HepG2 (cell line): ENCODE results near the gene ADCY9. TPM values are rescaled to one million over a fixed set of nuclear protein-coding genes. Genes with fewer than 3 reads are reported as not detected.

Experiments used
- CEBPG ChIP-seq: IDR thresholded peaks from 2 replicates; pipeline ENCODE4 v1.6.1; 2016
- CREB1 ChIP-seq, 2 experiments: fragments of 450-650 bp in 1 of 2; IDR thresholded peaks; 2 replicates each; pipeline ENCODE4 v1.6.1; 2016 to 2017; ENCODE audit warnings: control low read depth in 1 of 2, mild to moderate bottlenecking in 1 of 2, missing compliant biosample characterization in 1 of 2, missing genetic modification characterization in 1 of 2
- FOXJ3 ChIP-seq: sonication (generic); formaldehyde crosslinking; IDR thresholded peaks from 2 replicates; pipeline ENCODE4 v1.4.0; 2020; ENCODE audit warnings: missing genetic modification reagents, mild to moderate bottlenecking, borderline replicate concordance
- FOXO1 ChIP-seq: sonication (generic); formaldehyde crosslinking; IDR thresholded peaks from 2 replicates; pipeline ENCODE4 v1.4.0; 2020; ENCODE audit warnings: missing genetic modification reagents
- HMG20A ChIP-seq: IDR thresholded peaks from 2 replicates; pipeline ENCODE4 v1.6.1; 2016; ENCODE audit warnings: borderline replicate concordance
- KMT2B ChIP-seq: IDR thresholded peaks from 2 replicates; pipeline ENCODE4 v1.6.1; 2016; ENCODE audit warnings: missing genetic modification reagents, missing compliant biosample characterization
- PAF1 ChIP-seq: IDR thresholded peaks from 2 replicates; pipeline ENCODE4 v1.6.1; 2016; ENCODE audit warnings: missing genetic modification reagents, missing compliant biosample characterization
- RCOR2 ChIP-seq: IDR thresholded peaks from 2 replicates; pipeline ENCODE4 v1.6.1; 2016; ENCODE audit warnings: missing biosample characterization, missing genetic modification reagents
- SALL1 ChIP-seq: sonication (generic); formaldehyde crosslinking; IDR thresholded peaks from 2 replicates; pipeline ENCODE4 v1.8.0; 2022; ENCODE audit warnings: mild to moderate bottlenecking, missing genetic modification reagents
- ZNF556 ChIP-seq: sonication (generic); formaldehyde crosslinking; IDR thresholded peaks from 2 replicates; pipeline ENCODE4 v1.4.0; 2020; ENCODE audit warnings: mild to moderate bottlenecking, missing genetic modification reagents, borderline replicate concordance
- ZNF598 ChIP-seq: sonication (generic); formaldehyde crosslinking; IDR thresholded peaks from 2 replicates; pipeline ENCODE4 v1.5.1; 2020; ENCODE audit warnings: mild to moderate bottlenecking, missing genetic modification reagents, borderline replicate concordance
- ZNF629 ChIP-seq: sonication (generic); formaldehyde crosslinking; conservative IDR thresholded peaks from 2 replicates; pipeline ENCODE4 v1.5.0; 2020; ENCODE audit warnings: missing genetic modification reagents
- ZNF777 ChIP-seq: sonication (generic); formaldehyde crosslinking; IDR thresholded peaks from 2 replicates; pipeline ENCODE4 v1.4.0; 2020; ENCODE audit warnings: missing genetic modification reagents
- ZNF878 ChIP-seq: sonication (generic); formaldehyde crosslinking; IDR thresholded peaks from 2 replicates; pipeline ENCODE4 v1.8.1; 2023; ENCODE audit warnings: mild to moderate bottlenecking, missing genetic modification reagents, moderate library complexity
- ZSCAN29 ChIP-seq: sonication (generic); formaldehyde crosslinking; conservative IDR thresholded peaks from 2 replicates; pipeline ENCODE4 v1.4.0; 2020; ENCODE audit warnings: mild to moderate bottlenecking, missing genetic modification reagents
- polyA plus RNA-seq, 8 experiments: library from polyadenylated mRNA; depleted of rRNA in 3 of 8; stranded (reverse) in 7 of 8; unstranded in 1 of 8; fragments of >200 nt; fragmentation: Illumina TruSeq in 4 of 8; extraction: Trizol in 4 of 8; gene quantifications; 2 replicates each; pipeline versions ENCODE4 v1.2.1 to v1.2.3, GENCODE V29; 2011 to 2016; ENCODE audit warnings: low read depth in 4 of 8, missing spikeins in 1 of 8, mixed read lengths in 1 of 8; ENCODE audit not compliant: insufficient read depth in 1 of 8
- total RNA-seq, 5 experiments: library from RNA; depleted of rRNA; stranded (reverse); fragments of >200 nt; fragmentation: Illumina TruSeq; extraction: Trizol; gene quantifications; 2 replicates each; pipeline ENCODE4 v1.2.3, GENCODE V29; 2016; ENCODE audit warnings: low read depth in 1 of 5
- TF ChIP-seq, protein P1 (sequence below): sonication (generic); formaldehyde crosslinking; IDR thresholded peaks from 2 replicates; pipeline ENCODE4 v1.4.0; 2020; ENCODE audit warnings: missing genetic modification reagents
- TF ChIP-seq, protein P2 (sequence below): sonication (generic); formaldehyde crosslinking; conservative IDR thresholded peaks from 2 replicates; pipeline ENCODE4 v1.8.0; 2022; ENCODE audit warnings: low read depth, missing genetic modification reagents
- TF ChIP-seq, protein P3 (sequence below): sonication (generic); formaldehyde crosslinking; IDR thresholded peaks from 2 replicates; pipeline ENCODE4 v1.8.1; 2023; ENCODE audit warnings: missing genetic modification reagents, mild to moderate bottlenecking, borderline replicate concordance
- TF ChIP-seq, protein P4 (sequence below): sonication (generic); formaldehyde crosslinking; IDR thresholded peaks from 2 replicates; pipeline ENCODE4 v1.4.0; 2020; ENCODE audit warnings: missing genetic modification reagents
- TF ChIP-seq, protein P5 (sequence below): sonication (generic); formaldehyde crosslinking; IDR thresholded peaks from 2 replicates; pipeline ENCODE4 v1.9.0; 2021; ENCODE audit warnings: missing genetic modification reagents, borderline replicate concordance

The ADCY9 gene
- total and polyA plus RNA-seq, 2 of the 13 experiments (the other 11 are each of a cell fraction or from before 2014, with no cell fraction given), result 11.2 to 13.9 TPM

DNA sequence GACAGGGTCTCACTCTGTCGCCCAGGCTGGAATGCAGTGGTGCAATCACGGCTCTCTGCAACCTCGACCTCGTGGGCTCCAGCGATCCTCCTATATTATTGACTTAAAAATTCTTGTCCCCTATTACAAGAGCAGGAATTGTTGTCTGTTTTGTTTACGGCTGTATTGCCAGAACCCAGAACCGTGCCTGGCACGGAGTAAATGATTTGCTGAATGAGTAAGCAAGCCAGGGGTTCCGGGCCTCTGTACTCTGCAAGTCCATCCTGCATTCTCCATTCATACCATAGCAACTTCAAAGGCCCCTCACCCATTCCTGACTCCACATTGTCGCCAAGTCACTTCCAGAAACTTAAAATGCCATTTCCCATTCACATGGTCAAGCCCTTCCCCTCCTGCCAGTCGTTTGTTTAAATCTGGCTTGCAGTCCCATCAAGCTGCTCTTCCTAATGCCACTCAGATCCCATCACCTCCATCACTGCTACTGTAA lies 6.9 kb downstream of the ADCY9 start (continued):
- TF ChIP-seq ZNF598 (CRISPR knock-in tag) (no peak), CEBPG (CRISPR knock-in tag) (peak; percentile 87), ZNF777 (CRISPR knock-in tag) (0 out of 2 replicates have a peak, but pooled peaks have one; percentile 33), PAF1 (no peak), FOXO1 (CRISPR knock-in tag) (0 out of 2 replicates have a peak, but pooled peaks have one; percentile 40), ZNF629 (CRISPR knock-in tag) (no peak), KMT2B (CRISPR knock-in tag) (no peak), ZNF556 (no peak), RCOR2 (peak; percentile 79; the same call in 1 of the 2 replicates), FOXJ3 (CRISPR knock-in tag) (peak; percentile 71; the same call in 1 of the 2 replicates), ZNF878 (peak; percentile 77; the same call in 1 of the 2 replicates), SALL1 (CRISPR knock-in tag) (peak; percentile 87), ZSCAN29 (CRISPR knock-in tag) (no peak), CREB1 (IDR thresholded peaks at IDR 0.05) (no peak), CREB1 (CRISPR knock-in tag; IDR thresholded peaks at IDR 0.05) (peak; percentile 55), HMG20A (peak; percentile 27; the same call in 1 of the 2 replicates)
- TF ChIP-seq, protein P1, sequence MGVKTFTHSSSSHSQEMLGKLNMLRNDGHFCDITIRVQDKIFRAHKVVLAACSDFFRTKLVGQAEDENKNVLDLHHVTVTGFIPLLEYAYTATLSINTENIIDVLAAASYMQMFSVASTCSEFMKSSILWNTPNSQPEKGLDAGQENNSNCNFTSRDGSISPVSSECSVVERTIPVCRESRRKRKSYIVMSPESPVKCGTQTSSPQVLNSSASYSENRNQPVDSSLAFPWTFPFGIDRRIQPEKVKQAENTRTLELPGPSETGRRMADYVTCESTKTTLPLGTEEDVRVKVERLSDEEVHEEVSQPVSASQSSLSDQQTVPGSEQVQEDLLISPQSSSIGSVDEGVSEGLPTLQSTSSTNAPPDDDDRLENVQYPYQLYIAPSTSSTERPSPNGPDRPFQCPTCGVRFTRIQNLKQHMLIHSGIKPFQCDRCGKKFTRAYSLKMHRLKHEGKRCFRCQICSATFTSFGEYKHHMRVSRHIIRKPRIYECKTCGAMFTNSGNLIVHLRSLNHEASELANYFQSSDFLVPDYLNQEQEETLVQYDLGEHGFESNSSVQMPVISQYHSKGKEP, result no peak
- TF ChIP-seq, protein P2, sequence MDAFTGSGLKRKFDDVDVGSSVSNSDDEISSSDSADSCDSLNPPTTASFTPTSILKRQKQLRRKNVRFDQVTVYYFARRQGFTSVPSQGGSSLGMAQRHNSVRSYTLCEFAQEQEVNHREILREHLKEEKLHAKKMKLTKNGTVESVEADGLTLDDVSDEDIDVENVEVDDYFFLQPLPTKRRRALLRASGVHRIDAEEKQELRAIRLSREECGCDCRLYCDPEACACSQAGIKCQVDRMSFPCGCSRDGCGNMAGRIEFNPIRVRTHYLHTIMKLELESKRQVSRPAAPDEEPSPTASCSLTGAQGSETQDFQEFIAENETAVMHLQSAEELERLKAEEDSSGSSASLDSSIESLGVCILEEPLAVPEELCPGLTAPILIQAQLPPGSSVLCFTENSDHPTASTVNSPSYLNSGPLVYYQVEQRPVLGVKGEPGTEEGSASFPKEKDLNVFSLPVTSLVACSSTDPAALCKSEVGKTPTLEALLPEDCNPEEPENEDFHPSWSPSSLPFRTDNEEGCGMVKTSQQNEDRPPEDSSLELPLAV (CRISPR knock-in tag), result no peak
- TF ChIP-seq, protein P3, sequence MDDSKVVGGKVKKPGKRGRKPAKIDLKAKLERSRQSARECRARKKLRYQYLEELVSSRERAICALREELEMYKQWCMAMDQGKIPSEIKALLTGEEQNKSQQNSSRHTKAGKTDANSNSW (CRISPR knock-in tag), result 0 out of 2 replicates have a peak, but pooled peaks have one; percentile 60
- TF ChIP-seq, protein P4, sequence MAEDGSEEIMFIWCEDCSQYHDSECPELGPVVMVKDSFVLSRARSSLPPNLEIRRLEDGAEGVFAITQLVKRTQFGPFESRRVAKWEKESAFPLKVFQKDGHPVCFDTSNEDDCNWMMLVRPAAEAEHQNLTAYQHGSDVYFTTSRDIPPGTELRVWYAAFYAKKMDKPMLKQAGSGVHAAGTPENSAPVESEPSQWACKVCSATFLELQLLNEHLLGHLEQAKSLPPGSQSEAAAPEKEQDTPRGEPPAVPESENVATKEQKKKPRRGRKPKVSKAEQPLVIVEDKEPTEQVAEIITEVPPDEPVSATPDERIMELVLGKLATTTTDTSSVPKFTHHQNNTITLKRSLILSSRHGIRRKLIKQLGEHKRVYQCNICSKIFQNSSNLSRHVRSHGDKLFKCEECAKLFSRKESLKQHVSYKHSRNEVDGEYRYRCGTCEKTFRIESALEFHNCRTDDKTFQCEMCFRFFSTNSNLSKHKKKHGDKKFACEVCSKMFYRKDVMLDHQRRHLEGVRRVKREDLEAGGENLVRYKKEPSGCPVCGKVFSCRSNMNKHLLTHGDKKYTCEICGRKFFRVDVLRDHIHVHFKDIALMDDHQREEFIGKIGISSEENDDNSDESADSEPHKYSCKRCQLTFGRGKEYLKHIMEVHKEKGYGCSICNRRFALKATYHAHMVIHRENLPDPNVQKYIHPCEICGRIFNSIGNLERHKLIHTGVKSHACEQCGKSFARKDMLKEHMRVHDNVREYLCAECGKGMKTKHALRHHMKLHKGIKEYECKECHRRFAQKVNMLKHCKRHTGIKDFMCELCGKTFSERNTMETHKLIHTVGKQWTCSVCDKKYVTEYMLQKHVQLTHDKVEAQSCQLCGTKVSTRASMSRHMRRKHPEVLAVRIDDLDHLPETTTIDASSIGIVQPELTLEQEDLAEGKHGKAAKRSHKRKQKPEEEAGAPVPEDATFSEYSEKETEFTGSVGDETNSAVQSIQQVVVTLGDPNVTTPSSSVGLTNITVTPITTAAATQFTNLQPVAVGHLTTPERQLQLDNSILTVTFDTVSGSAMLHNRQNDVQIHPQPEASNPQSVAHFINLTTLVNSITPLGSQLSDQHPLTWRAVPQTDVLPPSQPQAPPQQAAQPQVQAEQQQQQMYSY, result peak; percentile 63
- TF ChIP-seq, protein P5, sequence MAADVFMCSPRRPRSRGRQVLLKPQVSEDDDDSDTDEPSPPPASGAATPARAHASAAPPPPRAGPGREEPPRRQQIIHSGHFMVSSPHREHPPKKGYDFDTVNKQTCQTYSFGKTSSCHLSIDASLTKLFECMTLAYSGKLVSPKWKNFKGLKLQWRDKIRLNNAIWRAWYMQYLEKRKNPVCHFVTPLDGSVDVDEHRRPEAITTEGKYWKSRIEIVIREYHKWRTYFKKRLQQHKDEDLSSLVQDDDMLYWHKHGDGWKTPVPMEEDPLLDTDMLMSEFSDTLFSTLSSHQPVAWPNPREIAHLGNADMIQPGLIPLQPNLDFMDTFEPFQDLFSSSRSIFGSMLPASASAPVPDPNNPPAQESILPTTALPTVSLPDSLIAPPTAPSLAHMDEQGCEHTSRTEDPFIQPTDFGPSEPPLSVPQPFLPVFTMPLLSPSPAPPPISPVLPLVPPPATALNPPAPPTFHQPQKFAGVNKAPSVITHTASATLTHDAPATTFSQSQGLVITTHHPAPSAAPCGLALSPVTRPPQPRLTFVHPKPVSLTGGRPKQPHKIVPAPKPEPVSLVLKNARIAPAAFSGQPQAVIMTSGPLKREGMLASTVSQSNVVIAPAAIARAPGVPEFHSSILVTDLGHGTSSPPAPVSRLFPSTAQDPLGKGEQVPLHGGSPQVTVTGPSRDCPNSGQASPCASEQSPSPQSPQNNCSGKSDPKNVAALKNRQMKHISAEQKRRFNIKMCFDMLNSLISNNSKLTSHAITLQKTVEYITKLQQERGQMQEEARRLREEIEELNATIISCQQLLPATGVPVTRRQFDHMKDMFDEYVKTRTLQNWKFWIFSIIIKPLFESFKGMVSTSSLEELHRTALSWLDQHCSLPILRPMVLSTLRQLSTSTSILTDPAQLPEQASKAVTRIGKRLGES, result 0 out of 2 replicates have a peak, but pooled peaks have one; percentile 20
